Neural cell (in vitro differentiated cells): ENCODE results near the gene PRR15L.

Experiments
- EP300 ChIP-seq: fragments of 450-650 bp; conservative IDR thresholded peaks from 2 replicates; pipeline ENCODE4 v1.6.1; 2014; ENCODE audit warnings: antibody characterized with exemption, mild to moderate bottlenecking, moderate library complexity; ENCODE audit not compliant: poor library complexity, severe bottlenecking
- EZH2 ChIP-seq: fragments of 200-600, 300-800 bp; shearing (Covaris generic), sonication (generic); IDR thresholded peaks from 2 replicates; pipeline ENCODE4 v1.6.1; 2014; ENCODE audit warnings: antibody characterized with exemption, low read length, borderline replicate concordance, mild to moderate bottlenecking; ENCODE audit not compliant: insufficient read depth, poor library complexity, severe bottlenecking
- POLR2AphosphoS5 ChIP-seq: IDR thresholded peaks from 2 replicates; pipeline ENCODE4 v1.6.1; 2012
- RAD21 ChIP-seq: fragments of 450-650 bp; conservative IDR thresholded peaks from 2 replicates; pipeline ENCODE4 v1.6.1; 2014; ENCODE audit warnings: antibody characterized with exemption, mild to moderate bottlenecking, moderate library complexity
- SMC3 ChIP-seq: fragments of 450-650 bp; conservative IDR thresholded peaks from 2 replicates; pipeline ENCODE4 v1.6.1; 2014; ENCODE audit warnings: antibody characterized with exemption, mild to moderate bottlenecking, moderate library complexity; ENCODE audit not compliant: poor library complexity
- TAF1 ChIP-seq: IDR thresholded peaks from 2 replicates; pipeline ENCODE4 v1.6.1; 2012; ENCODE audit warnings: low read depth
- TF ChIP-seq, protein P1 (sequence below): fragments of 450-650 bp; IDR thresholded peaks from 2 replicates; pipeline ENCODE4 v1.5.1; 2014; ENCODE audit warnings: antibody characterized with exemption, mild to moderate bottlenecking, moderate library complexity; ENCODE audit not compliant: poor library complexity, severe bottlenecking
- TF ChIP-seq, protein P2 (sequence below): IDR thresholded peaks from 2 replicates; pipeline ENCODE4 v1.6.1; 2012; ENCODE audit warnings: borderline replicate concordance

DNA sequence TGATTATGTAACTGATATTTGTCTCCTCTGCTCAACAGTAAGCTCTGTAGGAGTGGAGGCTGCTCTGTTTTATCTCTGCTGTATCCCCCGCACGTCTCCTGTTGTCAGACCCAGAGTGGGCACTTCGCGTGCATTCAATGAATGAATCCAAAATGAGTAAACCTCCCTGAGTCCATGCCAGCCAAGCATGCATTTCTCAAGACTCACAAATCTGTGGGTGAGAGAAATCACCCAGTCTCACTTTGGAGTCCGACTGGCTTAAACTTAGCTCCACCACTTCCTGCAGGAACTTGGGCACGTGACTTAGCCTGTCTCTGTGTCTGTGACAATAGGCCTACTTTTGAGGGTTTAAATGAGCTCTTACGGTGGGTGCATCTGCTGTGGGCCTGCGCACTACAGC is 12.6 kb downstream of the PRR15L start:
- no peak for TF ChIP-seq EP300
- TF ChIP-seq, protein P1, sequence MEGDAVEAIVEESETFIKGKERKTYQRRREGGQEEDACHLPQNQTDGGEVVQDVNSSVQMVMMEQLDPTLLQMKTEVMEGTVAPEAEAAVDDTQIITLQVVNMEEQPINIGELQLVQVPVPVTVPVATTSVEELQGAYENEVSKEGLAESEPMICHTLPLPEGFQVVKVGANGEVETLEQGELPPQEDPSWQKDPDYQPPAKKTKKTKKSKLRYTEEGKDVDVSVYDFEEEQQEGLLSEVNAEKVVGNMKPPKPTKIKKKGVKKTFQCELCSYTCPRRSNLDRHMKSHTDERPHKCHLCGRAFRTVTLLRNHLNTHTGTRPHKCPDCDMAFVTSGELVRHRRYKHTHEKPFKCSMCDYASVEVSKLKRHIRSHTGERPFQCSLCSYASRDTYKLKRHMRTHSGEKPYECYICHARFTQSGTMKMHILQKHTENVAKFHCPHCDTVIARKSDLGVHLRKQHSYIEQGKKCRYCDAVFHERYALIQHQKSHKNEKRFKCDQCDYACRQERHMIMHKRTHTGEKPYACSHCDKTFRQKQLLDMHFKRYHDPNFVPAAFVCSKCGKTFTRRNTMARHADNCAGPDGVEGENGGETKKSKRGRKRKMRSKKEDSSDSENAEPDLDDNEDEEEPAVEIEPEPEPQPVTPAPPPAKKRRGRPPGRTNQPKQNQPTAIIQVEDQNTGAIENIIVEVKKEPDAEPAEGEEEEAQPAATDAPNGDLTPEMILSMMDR, result no peak
- no peak for TF ChIP-seq TAF1
- no peak for TF ChIP-seq EZH2
- TF ChIP-seq, protein P2, sequence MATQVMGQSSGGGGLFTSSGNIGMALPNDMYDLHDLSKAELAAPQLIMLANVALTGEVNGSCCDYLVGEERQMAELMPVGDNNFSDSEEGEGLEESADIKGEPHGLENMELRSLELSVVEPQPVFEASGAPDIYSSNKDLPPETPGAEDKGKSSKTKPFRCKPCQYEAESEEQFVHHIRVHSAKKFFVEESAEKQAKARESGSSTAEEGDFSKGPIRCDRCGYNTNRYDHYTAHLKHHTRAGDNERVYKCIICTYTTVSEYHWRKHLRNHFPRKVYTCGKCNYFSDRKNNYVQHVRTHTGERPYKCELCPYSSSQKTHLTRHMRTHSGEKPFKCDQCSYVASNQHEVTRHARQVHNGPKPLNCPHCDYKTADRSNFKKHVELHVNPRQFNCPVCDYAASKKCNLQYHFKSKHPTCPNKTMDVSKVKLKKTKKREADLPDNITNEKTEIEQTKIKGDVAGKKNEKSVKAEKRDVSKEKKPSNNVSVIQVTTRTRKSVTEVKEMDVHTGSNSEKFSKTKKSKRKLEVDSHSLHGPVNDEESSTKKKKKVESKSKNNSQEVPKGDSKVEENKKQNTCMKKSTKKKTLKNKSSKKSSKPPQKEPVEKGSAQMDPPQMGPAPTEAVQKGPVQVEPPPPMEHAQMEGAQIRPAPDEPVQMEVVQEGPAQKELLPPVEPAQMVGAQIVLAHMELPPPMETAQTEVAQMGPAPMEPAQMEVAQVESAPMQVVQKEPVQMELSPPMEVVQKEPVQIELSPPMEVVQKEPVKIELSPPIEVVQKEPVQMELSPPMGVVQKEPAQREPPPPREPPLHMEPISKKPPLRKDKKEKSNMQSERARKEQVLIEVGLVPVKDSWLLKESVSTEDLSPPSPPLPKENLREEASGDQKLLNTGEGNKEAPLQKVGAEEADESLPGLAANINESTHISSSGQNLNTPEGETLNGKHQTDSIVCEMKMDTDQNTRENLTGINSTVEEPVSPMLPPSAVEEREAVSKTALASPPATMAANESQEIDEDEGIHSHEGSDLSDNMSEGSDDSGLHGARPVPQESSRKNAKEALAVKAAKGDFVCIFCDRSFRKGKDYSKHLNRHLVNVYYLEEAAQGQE, result no peak
- TF ChIP-seq POLR2AphosphoS5, result no peak
- no peak for TF ChIP-seq RAD21
- no peak for TF ChIP-seq SMC3
